A673 (cell line): Measurements from ENCODE around the gene DUSP18.
"Not testable (repeated sequence)": the region's sequence is repeated elsewhere in the genome, so short reads cannot be mapped to it uniquely, and the experiment has no call there.

Source experiments
- EZH2 ChIP-seq: fragments of 200-600 bp; sonication (generic); IDR thresholded peaks from 2 replicates; pipeline ENCODE4 v1.6.1; 2017; ENCODE audit warnings: borderline replicate concordance, low read depth, mild to moderate bottlenecking, mixed read lengths, antibody characterized with exemption, low read length; ENCODE audit not compliant: poor library complexity, severe bottlenecking
- TF ChIP-seq, protein P1 (sequence below): fragments of 300-800, 200-600 bp; sonication (generic); conservative IDR thresholded peaks from 2 replicates; pipeline ENCODE4 v1.5.1; 2017; ENCODE audit warnings: low read depth, mild to moderate bottlenecking, antibody characterized with exemption, low read length, moderate library complexity, mixed read lengths

DNA sequence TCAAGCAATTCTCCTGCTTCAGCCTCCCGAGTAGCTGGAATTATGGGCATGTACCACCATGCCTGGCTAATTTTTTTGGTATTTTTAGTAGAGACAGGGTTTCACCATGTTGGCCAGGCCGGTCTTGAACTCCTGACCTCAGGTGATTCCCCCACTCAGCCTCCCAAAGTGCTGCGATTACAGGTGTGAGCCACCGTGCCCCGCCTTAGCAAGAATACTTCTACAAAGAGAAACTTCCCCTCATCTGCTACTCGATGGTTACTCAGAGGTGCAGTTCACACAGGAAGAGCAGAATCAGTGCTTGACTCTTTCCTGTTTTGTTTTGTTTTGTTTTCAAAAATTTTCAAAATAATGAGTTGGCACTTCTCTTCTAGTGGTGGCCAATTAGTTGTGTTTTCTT is 42.3 kb upstream of the DUSP18 start:
- TF ChIP-seq, protein P1, sequence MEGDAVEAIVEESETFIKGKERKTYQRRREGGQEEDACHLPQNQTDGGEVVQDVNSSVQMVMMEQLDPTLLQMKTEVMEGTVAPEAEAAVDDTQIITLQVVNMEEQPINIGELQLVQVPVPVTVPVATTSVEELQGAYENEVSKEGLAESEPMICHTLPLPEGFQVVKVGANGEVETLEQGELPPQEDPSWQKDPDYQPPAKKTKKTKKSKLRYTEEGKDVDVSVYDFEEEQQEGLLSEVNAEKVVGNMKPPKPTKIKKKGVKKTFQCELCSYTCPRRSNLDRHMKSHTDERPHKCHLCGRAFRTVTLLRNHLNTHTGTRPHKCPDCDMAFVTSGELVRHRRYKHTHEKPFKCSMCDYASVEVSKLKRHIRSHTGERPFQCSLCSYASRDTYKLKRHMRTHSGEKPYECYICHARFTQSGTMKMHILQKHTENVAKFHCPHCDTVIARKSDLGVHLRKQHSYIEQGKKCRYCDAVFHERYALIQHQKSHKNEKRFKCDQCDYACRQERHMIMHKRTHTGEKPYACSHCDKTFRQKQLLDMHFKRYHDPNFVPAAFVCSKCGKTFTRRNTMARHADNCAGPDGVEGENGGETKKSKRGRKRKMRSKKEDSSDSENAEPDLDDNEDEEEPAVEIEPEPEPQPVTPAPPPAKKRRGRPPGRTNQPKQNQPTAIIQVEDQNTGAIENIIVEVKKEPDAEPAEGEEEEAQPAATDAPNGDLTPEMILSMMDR: not testable (repeated sequence)
- not testable (repeated sequence) for TF ChIP-seq EZH2
